Measurements from ENCODE around the gene TDRD15. TPM values are rescaled to one million over a fixed set of nuclear protein-coding genes. Genes with fewer than 3 reads are reported as not detected.

TDRD15 gene
- total and polyA plus RNA-seq, 9 of the 15 experiments (the other 6 are each of a cell fraction or from before 2014, with no cell fraction given), result 0.01 to 0.22 (median 0.06) TPM; not detected in 1

DNA sequence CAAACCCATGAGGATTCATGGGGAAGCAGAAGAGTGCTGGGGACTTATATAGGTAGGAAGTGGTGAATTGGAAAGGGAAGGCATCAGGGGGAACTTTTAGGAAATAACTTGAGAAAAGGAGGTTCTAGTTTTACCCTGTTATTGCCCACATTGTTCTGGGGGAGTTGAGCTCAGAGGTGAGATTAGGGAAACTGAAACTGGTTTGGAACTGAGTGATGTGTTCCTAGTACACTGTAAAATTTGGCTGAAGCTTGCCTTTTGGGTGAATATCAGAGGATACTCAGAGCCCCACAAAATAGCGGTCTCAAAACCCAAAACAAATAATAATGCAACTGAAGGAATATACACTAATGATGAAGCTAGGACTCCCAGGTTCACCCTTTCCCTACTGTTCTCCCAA lies 40.3 kb upstream of the TDRD15 start:
- Histone ChIP-seq H3K9me3 (replicated peaks; ENCODE audit: control insufficient read depth, insufficient read depth, low read depth, low read length) (no peaks in the 10 kb centered on the region), H3K36me3 (ENCODE audit: control insufficient read depth, insufficient read depth, low read length) (no peaks in the 10 kb centered on the region), H4K20me1 (replicated peaks; ENCODE audit: control insufficient read depth, insufficient read depth, low read length) (no peaks in the 10 kb centered on the region), H3K4me2 (ENCODE audit: insufficient read depth, low read length) (no peak overlapping the region), H3K27me3 (ENCODE audit: control insufficient read depth in 2 of 2, insufficient read depth in 2 of 2, low read length in 2 of 2) (no peaks in the 10 kb centered on the region), H3K79me2 (ENCODE audit: control insufficient read depth, insufficient read depth, low read length) (no peaks in the 10 kb centered on the region), H3K9me1 (ENCODE audit: control insufficient read depth, insufficient read depth, low read length) (no peaks in the 10 kb centered on the region), H3K27ac (ENCODE audit: extremely low read depth, low read depth, low read length) (no peak overlapping the region), H2AFZ (ENCODE audit: low read depth, low read length) (no peak overlapping the region), H3K4me1 (replicated peaks in 1 of 2; ENCODE audit: control insufficient read depth in 2 of 2, insufficient read depth in 2 of 2, low read length in 2 of 2) (no peaks in the 10 kb centered on the region), H3K4me3 (no peak overlapping the region), H3K9ac (ENCODE audit: insufficient read depth in 1 of 2, low read depth in 2 of 2, low read length in 2 of 2) (no peak overlapping the region)
- DNase-seq (ENCODE audit: extremely low read depth in 1 of 4, low spot score in 3 of 4), result no peak
- BruUV-seq (replicated peaks), result no TSS peak
- POLR2A ChIA-PET, result no interaction called here
- TF ChIP-seq MAFK (IDR thresholded peaks at IDR 0.05; ENCODE audit: low read length), result no peak
- TF ChIP-seq NFRKB (IDR thresholded peaks at IDR 0.05; ENCODE audit: low read depth), result no peak
- TF ChIP-seq ZNF830 (CRISPR knock-in tag; IDR thresholded peaks at IDR 0.05), result no peak
- TF ChIP-seq ZFP30 (CRISPR knock-in tag; IDR thresholded peaks at IDR 0.05; ENCODE audit: borderline replicate concordance), result no peak
- TF ChIP-seq, protein P1, sequence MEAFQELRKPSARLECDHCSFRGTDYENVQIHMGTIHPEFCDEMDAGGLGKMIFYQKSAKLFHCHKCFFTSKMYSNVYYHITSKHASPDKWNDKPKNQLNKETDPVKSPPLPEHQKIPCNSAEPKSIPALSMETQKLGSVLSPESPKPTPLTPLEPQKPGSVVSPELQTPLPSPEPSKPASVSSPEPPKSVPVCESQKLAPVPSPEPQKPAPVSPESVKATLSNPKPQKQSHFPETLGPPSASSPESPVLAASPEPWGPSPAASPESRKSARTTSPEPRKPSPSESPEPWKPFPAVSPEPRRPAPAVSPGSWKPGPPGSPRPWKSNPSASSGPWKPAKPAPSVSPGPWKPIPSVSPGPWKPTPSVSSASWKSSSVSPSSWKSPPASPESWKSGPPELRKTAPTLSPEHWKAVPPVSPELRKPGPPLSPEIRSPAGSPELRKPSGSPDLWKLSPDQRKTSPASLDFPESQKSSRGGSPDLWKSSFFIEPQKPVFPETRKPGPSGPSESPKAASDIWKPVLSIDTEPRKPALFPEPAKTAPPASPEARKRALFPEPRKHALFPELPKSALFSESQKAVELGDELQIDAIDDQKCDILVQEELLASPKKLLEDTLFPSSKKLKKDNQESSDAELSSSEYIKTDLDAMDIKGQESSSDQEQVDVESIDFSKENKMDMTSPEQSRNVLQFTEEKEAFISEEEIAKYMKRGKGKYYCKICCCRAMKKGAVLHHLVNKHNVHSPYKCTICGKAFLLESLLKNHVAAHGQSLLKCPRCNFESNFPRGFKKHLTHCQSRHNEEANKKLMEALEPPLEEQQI (IDR thresholded peaks at IDR 0.05), result no peak
- in situ Hi-C loops (cut with MboI), result no loop called here
- CTCF ChIA-PET (ENCODE audit: low intra/inter-chr PET ratio), result no interaction called here
- intact Hi-C loops (cut with micrococcal nuclease), result no loop called here
- 0% methylated on average over 1 of the region's 1 CpG for WGBS (ENCODE audit: insufficient coverage, low coverage, missing lambda C conversion rate)
- FAIRE-seq, result no peak
- ATAC-seq, result no peak

All from K562 (cell line).